Right cardiac atrium (tissue), 5 donors: Measurements from ENCODE around the gene RNF43. TPM values are rescaled to one million over a fixed set of nuclear protein-coding genes. Genes with fewer than 3 reads are reported as not detected.

Experiments
- ATAC-seq, 2 donors: fragments of 200-7000 bp; cut with Tn5 transposase; one replicate each; pipeline versions ENCODE4 v1.8.0 to v1.9.1; 2020; ENCODE audit warnings: moderate library complexity in 2 of 2, mild to moderate bottlenecking in 1 of 2
- DNase-seq, 3 donors: peaks; one replicate each; pipeline ENCODE4 v3.0.0-alpha.2; 2020
- H3K27ac ChIP-seq: one replicate; pipeline ENCODE4 v1.5.1; 2013; ENCODE audit warnings: mild to moderate bottlenecking, low read length, control low read depth, moderate library complexity
- H3K27me3 ChIP-seq: one replicate; pipeline ENCODE4 v1.6.1; 2013; ENCODE audit not compliant: control insufficient read depth, insufficient read depth
- H3K4me1 ChIP-seq: one replicate; pipeline ENCODE4 v1.6.1; 2013; ENCODE audit warnings: low read length; ENCODE audit not compliant: control insufficient read depth, insufficient read depth
- H3K4me3 ChIP-seq: one replicate; pipeline ENCODE4 v1.5.1; 2013; ENCODE audit warnings: low read length, control low read depth
- H3K9me3 ChIP-seq: one replicate; pipeline ENCODE4 v1.6.1; 2013; ENCODE audit warnings: low read length; ENCODE audit not compliant: control insufficient read depth
- WGBS: extraction: QIAGEN DNeasy Blood & Tissue Kit; methylation state at CpG from one replicate; pipeline ENCODE4 v1.1.7; 2013; 5-methylcytosine and 5-hydroxymethylcytosine counted together
- intact Hi-C, 4 donors: fragments of 100-400 bp; cut with DNase I; formaldehyde crosslinking; loops; one replicate each; pipeline versions ENCODE4 v1.11.0 to v1.14.0; 2022 to 2023
- long read RNA-seq, 4 donors: library from polyadenylated mRNA; unstranded; transcript quantifications; one replicate each; pipeline ENCODE4 v2.0.0, GENCODE V29; 2020 to 2021
- polyA plus RNA-seq: library from polyadenylated mRNA; stranded (reverse); fragments of 200-250 nt; gene quantifications from one replicate; pipeline ENCODE4 v1.2.3, GENCODE V29; 2013
- total RNA-seq, 4 donors: library from RNA; stranded (reverse); fragmentation: NEBNext Ultra II Directional; extraction: Animal tissue kit (Norgen Biotek cat#: 25700); gene quantifications; one replicate each; pipeline ENCODE4 v1.2.1, GENCODE V29; 2021
- donor health status: healthy with polysubstance abuse.
- donor health status: DM: no; HTN: yes; CAD: no.
- donor health status: DM: no; HTN: no; CAD: no.
- donor health status: DM: no; HTN: yes; CAD: no; lungs with severe emphysema.
- donor health status: DM: yes; HTN: yes; CAD: no.

RNF43 gene
- 1 to 10 TPM; 2.0 to 8.1 (median 4.3) TPM for total RNA-seq
- polyA plus RNA-seq = 3.7 TPM
- long read RNA-seq, donor 1, partial matches to known transcripts = 2 of 3 reads
- long read RNA-seq, donor 1, other reads (novel, unspliced or antisense) = 1 of 3 reads
- long read RNA-seq, donor 2, full-length matches to known transcripts = 1 of 4 reads
- long read RNA-seq, donor 2, partial matches to known transcripts = 3 of 4 reads
- long read RNA-seq, donor 2, other reads (novel, unspliced or antisense) = 0 of 4 reads
- long read RNA-seq, donor 3, partial matches to known transcripts = 0 of 1 reads
- long read RNA-seq, donor 3, other reads (novel, unspliced or antisense) = 1 of 1 reads
- long read RNA-seq, donor 4, full-length matches to known transcripts = 1 of 3 reads
- long read RNA-seq, donor 4, partial matches to known transcripts = 2 of 3 reads
- long read RNA-seq, donor 4, other reads (novel, unspliced or antisense) = 0 of 3 reads

- intact Hi-C loops = no loop called here
- H3K27me3 ChIP-seq = no peaks in the 10 kb centered on the region
- peak; percentile 99 to 100 for ATAC-seq
- no peaks in the 10 kb centered on the region for H3K4me1 ChIP-seq
- peak within 1 kb of the TSS; percentile 36 for H3K4me3 ChIP-seq
- 1% methylated on average over 8 of the region's 8 CpGs for WGBS
- H3K9me3 ChIP-seq = no peaks in the 10 kb centered on the region
- peak within 1 kb of the TSS; percentile 24 for H3K27ac ChIP-seq
- DNase-seq = peak; percentile 80 to 92 (median 88)
These were observed at the start of gene RNF43 for GRCh38 chr17:58417300-58418092. RNF43 (minus strand) TSS chr17:58417534; CDS start chr17:58415577, 1,957 bp downstream.

- intact Hi-C loops = no loop called here
- ATAC-seq = no peak
- no peak overlapping the region for H3K4me3 ChIP-seq
These were observed 38.2 kb upstream of the RNF43 start for GRCh38 chr17:58455491-58455890.

GRCh38 chr17:58452738-58453137, 35.4 kb upstream of the RNF43 start:
- DNase-seq = no peak
- Histone ChIP-seq H3K27ac (no peak overlapping the region), H3K27me3 (no peaks in the 10 kb centered on the region), H3K4me1 (no peaks in the 10 kb centered on the region), H3K4me3 (no peak overlapping the region), H3K9me3 (no peaks in the 10 kb centered on the region)
- ATAC-seq = no peak
- intact Hi-C loops = no loop called here
- WGBS = 90% methylated on average over 1 of the region's 1 CpG

More at GRCh38 chr17:58455491-58455890, 38.2 kb upstream of the RNF43 start:
- no peaks in the 10 kb centered on the region for H3K9me3 ChIP-seq
- DNase-seq = no peak
- no peaks in the 10 kb centered on the region for H3K27me3 ChIP-seq
- H3K27ac ChIP-seq = no peak overlapping the region
- H3K4me1 ChIP-seq = no peaks in the 10 kb centered on the region

GRCh38 chr17:58447039-58447975, 30.0 kb upstream of the RNF43 start:
- ATAC-seq = peak; percentile 71 to 74
- Histone ChIP-seq H3K4me1 (no peaks in the 10 kb centered on the region), H3K4me3 (no peak overlapping the region), H3K27me3 (no peaks in the 10 kb centered on the region), H3K27ac (no peak overlapping the region), H3K9me3 (no peaks in the 10 kb centered on the region)
- intact Hi-C loops = loop anchor here in 3 of 4 donors (10.0 kb wide), 2 partner anchors 133 to 143 kb away; no protein-coding TSS in a partner anchor
- 67% methylated on average over 9 of the region's 9 CpGs for WGBS
- DNase-seq = peak; percentile 44 to 74 (median 69)

- H3K9me3 ChIP-seq = no peaks in the 10 kb centered on the region
- DNase-seq (no peak), ATAC-seq (no peak)
- H3K4me1 ChIP-seq = no peaks in the 10 kb centered on the region
- no peaks in the 10 kb centered on the region for H3K27me3 ChIP-seq
- intact Hi-C loops = loop anchor here in 3 of 4 donors (10.0 kb wide), 2 partner anchors 131 to 141 kb away; no protein-coding TSS in a partner anchor
- WGBS = 80% methylated on average over 6 of the region's 6 CpGs
- H3K27ac ChIP-seq = no peak overlapping the region
- H3K4me3 ChIP-seq = no peak overlapping the region
These were observed 28.8 kb upstream of the RNF43 start for GRCh38 chr17:58446086-58446485.

GRCh38 chr17:58436805-58437239, 19.5 kb upstream of the RNF43 start:
- no peak overlapping the region for H3K27ac ChIP-seq
- H3K27me3 ChIP-seq = no peaks in the 10 kb centered on the region
- no peaks in the 10 kb centered on the region for H3K9me3 ChIP-seq
- no peaks in the 10 kb centered on the region for H3K4me1 ChIP-seq
- DNase-seq (no peak), ATAC-seq (no peak)
- intact Hi-C loops = no loop called here
- H3K4me3 ChIP-seq = no peak overlapping the region
- WGBS = 44% methylated on average over 5 of the region's 5 CpGs

GRCh38 chr17:58436245-58436644, 18.9 kb upstream of the RNF43 start:
- intact Hi-C loops = no loop called here
- Histone ChIP-seq H3K27me3 (no peaks in the 10 kb centered on the region), H3K9me3 (no peaks in the 10 kb centered on the region)

GRCh38 chr17:58432806-58433573, 15.7 kb upstream of the RNF43 start:
- ATAC-seq (no peak), DNase-seq (no peak)
- intact Hi-C loops = no loop called here

More at GRCh38 chr17:58436245-58436644, 18.9 kb upstream of the RNF43 start:
- no peak for DNase-seq
- Histone ChIP-seq H3K4me1 (no peaks in the 10 kb centered on the region), H3K4me3 (no peak overlapping the region), H3K27ac (no peak overlapping the region)
- no peak for ATAC-seq

GRCh38 chr17:58427807-58428206, 10.5 kb upstream of the RNF43 start:
- WGBS = 86% methylated on average over 3 of the region's 3 CpGs
- intact Hi-C loops = no loop called here
- ATAC-seq = no peak
- Histone ChIP-seq H3K9me3 (no peaks in the 10 kb centered on the region), H3K4me1 (no peaks in the 10 kb centered on the region), H3K27ac (no peak overlapping the region), H3K27me3 (peaks cover 4% of the 10 kb centered on the region), H3K4me3 (no peak overlapping the region)
- DNase-seq = no peak

More at GRCh38 chr17:58432806-58433573, 15.7 kb upstream of the RNF43 start:
- Histone ChIP-seq H3K4me1 (no peaks in the 10 kb centered on the region), H3K9me3 (no peaks in the 10 kb centered on the region), H3K4me3 (no peak overlapping the region), H3K27ac (no peak overlapping the region), H3K27me3 (peaks cover 4% of the 10 kb centered on the region)
- WGBS = 86% methylated on average over 7 of the region's 7 CpGs

- 46% methylated on average over 1 of the region's 1 CpG for WGBS
- Histone ChIP-seq H3K4me3 (no peak overlapping the region), H3K27me3 (no peaks in the 10 kb centered on the region), H3K27ac (no peak overlapping the region), H3K9me3 (no peaks in the 10 kb centered on the region), H3K4me1 (no peaks in the 10 kb centered on the region)
- intact Hi-C loops = no loop called here
- ATAC-seq (no peak), DNase-seq (no peak)
These were observed 4.4 kb upstream of the RNF43 start for GRCh38 chr17:58421711-58422110.
